Measurements from ENCODE around the gene VPS37D.

GRCh38 chr7:73704640-73705550 is 37.3 kb downstream of the VPS37D start:
- TF ChIP-seq CTCF (IDR thresholded peaks at IDR 0.05; ENCODE audit: poor library complexity) (no peak), EZH2phosphoT487 (IDR thresholded peaks at IDR 0.05; ENCODE audit: low read depth, severe bottlenecking, unreplicated experiment) (no peak)
